ENCODE results near the gene CLPTM1. TPM values are rescaled to one million over a fixed set of nuclear protein-coding genes. Genes with fewer than 3 reads are reported as not detected.
A peak's percentile ranks its signal among the peaks of the same experiment; 100 is the strongest.
"Not testable (repeated sequence)": the region's sequence is repeated elsewhere in the genome, so short reads cannot be mapped to it uniquely, and the experiment has no call there.

Gene CLPTM1
- total RNA-seq, 1 donor from 2014 or later: 58.0 TPM

- peaks cover 15% of the 10 kb centered on the region for H3K27me3 ChIP-seq (ENCODE audit: control insufficient read depth, insufficient read depth, low read length)
- no peak for TF ChIP-seq CTCF (IDR thresholded peaks at IDR 0.05; ENCODE audit: insufficient read depth, low read length, poor library complexity, severe bottlenecking)
- H3K36me3 ChIP-seq (ENCODE audit: control insufficient read depth, insufficient read depth, low read length): no peaks in the 10 kb centered on the region
- DNase-seq (ENCODE audit: low read depth): no peak
- no peak overlapping the region for H3K4me3 ChIP-seq (ENCODE audit: low read depth, low read length)
Observed at GRCh38 chr19:44909775-44910174, 45.4 kb upstream of the CLPTM1 start.

GRCh38 chr19:44911896-44912295, 43.3 kb upstream of the CLPTM1 start:
- H3K36me3 ChIP-seq (ENCODE audit: control insufficient read depth, insufficient read depth, low read length); H3K4me3 ChIP-seq (ENCODE audit: low read depth, low read length); H3K27me3 ChIP-seq (ENCODE audit: control insufficient read depth, insufficient read depth, low read length); DNase-seq (ENCODE audit: low read depth): not testable (repeated sequence)

GRCh38 chr19:44912854-44913253, 42.3 kb upstream of the CLPTM1 start:
- DNase-seq (ENCODE audit: low read depth): no peak
- Histone ChIP-seq H3K36me3 (ENCODE audit: control insufficient read depth, insufficient read depth, low read length) (no peaks in the 10 kb centered on the region), H3K27me3 (ENCODE audit: control insufficient read depth, insufficient read depth, low read length) (no peaks in the 10 kb centered on the region), H3K4me3 (ENCODE audit: low read depth, low read length) (no peak overlapping the region)
- no peak for TF ChIP-seq CTCF (IDR thresholded peaks at IDR 0.05; ENCODE audit: insufficient read depth, low read length, poor library complexity, severe bottlenecking)

- not testable (repeated sequence) for H3K4me3 ChIP-seq (ENCODE audit: low read depth, low read length); DNase-seq (ENCODE audit: low read depth); H3K36me3 ChIP-seq (ENCODE audit: control insufficient read depth, insufficient read depth, low read length); H3K27me3 ChIP-seq (ENCODE audit: control insufficient read depth, insufficient read depth, low read length)
Observed at GRCh38 chr19:44913512-44914432, 41.4 kb upstream of the CLPTM1 start.

GRCh38 chr19:44914433-44915206, 40.6 kb upstream of the CLPTM1 start, which contains the start of gene APOC1:
Gene APOC1 (plus strand): TSS chr19:44914608. CDS start chr19:44914892, 284 bp downstream.
- not testable (repeated sequence) for H3K36me3 ChIP-seq (ENCODE audit: control insufficient read depth, insufficient read depth, low read length); H3K27me3 ChIP-seq (ENCODE audit: control insufficient read depth, insufficient read depth, low read length); DNase-seq (ENCODE audit: low read depth)
- H3K4me3 ChIP-seq (ENCODE audit: low read depth, low read length): peak within 1 kb of the TSS; percentile 44

- H3K27me3 ChIP-seq (ENCODE audit: control insufficient read depth, insufficient read depth, low read length): peaks cover 9% of the 10 kb centered on the region
- DNase-seq (ENCODE audit: low read depth): no peak
- TF ChIP-seq CTCF (IDR thresholded peaks at IDR 0.05; ENCODE audit: insufficient read depth, low read length, poor library complexity, severe bottlenecking): no peak
- no peak overlapping the region for H3K4me3 ChIP-seq (ENCODE audit: low read depth, low read length)
- H3K36me3 ChIP-seq (ENCODE audit: control insufficient read depth, insufficient read depth, low read length): no peaks in the 10 kb centered on the region
Observed at GRCh38 chr19:44924243-44924725, 30.9 kb upstream of the CLPTM1 start.

Data from kidney epithelial cell (primary cell).